ENCODE data around the gene CA10.

Gene CA10

DNA sequence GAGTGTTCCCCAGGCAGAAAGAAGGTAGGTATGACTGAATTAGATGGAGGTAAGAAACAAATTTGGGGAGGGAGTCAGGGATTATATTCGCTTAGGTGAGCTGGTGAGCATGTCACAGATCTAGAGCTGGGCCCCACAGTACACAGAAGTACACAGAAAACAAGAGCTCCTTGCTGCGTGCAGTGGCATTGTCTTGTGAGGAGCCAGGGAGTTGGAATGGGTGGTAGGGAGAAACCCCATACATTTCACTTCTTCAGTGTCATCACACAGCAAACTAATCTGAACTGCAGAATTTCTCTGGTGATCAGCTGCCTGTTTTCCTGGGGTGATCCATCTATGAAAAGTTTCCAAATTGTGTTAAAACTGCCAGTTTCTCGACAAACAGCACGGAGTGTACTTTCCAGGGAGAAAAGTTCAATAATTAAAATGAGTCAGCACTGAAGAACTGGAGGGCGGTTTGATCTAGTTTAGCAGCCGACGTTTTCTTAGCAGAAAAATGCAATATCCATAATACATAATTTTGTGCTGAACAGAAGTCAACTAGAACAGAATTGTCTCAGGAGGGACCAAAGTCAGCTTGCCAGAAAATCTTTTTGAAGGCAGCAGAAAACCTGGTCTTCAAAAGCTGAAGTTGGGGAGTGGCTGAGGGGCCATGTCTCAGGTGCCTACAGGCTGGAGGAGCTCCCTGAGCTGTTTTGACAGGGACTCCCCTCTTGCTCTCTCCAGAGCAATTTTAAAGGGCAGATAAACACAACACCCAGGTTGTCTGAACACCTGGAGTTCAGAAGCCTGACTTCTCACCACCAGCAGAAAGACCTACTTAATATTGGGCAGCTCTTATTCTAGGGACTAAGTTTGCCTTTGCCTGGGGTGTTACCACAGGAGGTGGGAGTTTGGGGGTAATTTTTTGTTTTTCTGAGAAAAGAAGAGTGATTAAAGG is 448.6 kb downstream of the CA10 start:
- DNase-seq, result no peak

DNA sequence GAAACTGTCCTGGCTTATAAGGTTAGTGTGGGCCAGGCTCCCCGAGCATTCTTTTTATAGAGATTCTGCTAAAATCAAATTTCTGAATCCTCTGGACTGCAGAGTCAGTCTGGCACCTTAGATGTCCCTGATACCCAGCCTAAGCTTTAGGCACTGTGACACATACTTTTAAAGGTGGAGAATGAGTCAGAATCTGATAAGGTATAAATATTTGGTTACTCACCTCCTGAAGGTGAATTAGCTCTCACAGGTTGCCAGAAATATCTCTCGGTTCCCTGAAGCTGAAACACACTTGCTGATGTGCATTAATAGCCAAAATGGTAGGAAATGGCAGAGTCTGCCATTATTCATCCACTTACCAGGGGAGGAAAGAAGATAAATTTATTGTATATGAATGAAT is 451.3 kb downstream of the CA10 start:
- no peak for DNase-seq

DNA sequence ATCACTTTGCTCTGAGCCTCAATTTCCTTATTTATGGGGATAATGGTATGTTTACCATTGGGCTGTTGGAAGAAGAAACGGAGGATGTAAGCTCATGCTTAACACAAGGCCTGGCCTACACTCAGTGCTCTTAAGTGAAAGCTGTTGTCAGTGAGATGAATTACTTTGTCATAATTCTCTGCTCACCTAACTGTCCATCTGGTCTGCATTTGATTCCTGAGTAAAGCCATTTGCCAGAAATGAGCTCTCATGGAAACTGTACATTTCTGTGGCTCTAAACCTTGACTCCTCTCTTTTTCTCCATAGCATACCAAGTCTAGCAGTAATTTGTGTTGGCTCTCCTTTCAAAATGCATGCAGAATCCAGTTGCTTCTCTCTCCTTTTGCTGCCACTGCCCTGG is 452.4 kb downstream of the CA10 start:
- no peak for DNase-seq

DNA sequence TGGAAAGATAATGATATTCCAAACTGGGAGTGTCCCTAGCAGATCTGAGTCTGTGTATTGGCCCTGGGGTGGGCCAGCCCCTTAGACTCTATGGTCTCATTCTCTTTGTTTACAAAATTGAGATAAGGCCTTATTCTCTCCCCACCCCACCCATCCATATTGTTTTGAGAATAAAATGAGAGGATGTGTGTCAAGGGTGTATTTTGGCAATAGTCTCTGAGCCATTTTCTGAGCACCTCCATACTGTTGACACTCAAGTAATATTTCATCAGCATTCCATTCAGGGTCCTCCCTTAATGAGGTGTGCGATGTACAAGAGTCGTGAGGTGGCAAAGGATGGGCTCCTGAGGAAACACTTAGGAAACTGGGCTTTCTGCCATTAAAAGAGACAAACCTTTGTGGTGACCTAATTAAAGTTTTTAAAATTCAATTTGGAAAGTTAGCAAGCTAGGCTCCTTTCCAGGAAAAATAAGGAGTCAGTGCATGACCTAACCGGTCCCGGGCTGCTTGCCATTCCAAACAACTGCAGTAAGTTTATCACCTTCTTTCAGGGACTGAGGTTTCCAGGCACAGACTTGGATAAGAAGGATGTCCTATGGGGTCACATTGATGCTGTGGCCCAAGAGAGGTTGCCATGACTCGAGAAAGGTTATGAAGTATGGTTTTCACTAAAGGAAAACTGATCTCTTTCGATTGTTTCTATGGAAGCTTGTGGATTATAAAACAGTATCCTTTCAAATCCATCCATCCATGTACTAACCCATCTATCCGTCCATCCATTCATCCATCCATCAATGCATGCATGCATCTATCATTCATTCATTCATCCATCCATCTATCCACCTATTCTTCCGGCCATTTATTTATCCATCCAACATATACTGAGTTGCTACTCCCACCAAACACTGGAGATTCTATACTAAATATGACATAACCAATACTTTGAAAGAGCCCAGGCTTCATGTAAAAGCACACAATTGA is 454.9 kb downstream of the CA10 start:
- no peak for DNase-seq

DNA sequence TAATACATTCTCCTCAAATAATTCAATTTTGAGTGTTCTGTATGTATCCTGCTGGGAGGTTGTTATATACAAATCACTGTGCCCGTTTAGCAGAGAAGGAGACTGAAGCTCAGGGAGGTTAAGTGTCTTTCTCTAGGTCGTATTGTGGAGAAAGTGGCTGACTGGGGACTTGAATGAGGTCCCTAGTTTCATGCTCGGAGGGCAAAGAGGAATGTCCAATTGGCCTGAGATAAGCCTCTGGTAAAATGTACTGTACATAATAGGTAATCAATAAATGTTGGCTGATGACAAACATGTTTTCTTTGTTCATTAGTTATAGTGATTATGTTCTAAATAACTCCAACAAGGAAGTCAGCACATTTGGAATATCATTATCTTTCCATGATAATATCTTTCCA is 455.6 kb downstream of the CA10 start:
- no peak for DNase-seq

DNA sequence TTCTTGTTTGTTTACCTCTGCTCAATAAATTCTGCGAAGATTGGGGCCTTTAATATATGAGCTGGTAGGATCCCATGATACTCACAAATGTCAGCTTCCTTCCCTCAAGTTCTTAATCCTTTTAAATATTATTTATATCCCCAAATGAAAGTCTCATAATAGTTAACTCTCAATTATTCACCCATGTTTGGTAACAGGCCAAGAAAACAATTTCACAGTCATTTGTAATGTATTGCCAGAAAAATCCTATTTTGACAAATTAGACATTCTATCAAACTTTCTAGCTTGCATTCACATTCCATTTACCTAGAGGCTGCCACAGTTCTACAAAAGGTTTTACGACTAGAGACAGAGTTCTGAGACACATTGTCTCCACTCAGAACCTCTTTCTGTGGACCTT is 457.0 kb downstream of the CA10 start:
- DNase-seq, result no peak

DNA sequence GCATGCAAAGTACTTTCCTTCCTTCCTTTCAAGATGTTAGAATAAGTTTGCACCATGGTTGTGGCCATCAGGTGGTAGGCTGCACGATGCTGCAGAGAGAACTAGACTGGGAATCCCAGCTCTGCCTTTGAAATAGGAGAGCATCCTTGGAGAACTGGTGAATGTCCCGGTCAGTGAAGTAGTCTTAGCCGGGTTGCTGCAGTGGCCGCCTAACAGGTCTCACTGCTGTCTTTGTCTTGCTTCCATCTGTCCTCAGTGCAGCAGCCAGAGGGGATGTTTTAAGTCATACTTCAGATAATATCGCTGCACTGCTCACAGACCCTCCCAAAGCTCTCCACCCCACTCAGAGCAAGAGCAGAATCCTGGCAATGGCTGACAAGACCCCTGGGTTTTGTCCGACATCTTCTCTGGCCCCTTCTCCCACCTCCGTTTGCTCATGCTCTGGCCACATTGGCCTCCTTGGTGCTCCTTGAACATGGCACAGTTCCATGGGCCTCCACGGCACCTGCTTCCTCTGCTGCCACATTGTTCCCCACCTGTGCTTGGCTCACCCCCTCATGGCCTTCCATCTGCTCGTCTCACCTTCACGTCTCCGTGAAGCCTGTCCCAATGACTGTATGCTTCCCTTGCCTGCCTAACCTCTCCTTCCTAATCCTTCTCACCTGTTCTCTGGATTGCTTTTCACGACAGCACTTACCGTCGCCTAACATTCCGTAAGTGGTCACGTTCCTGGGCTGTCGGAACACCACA is 458.3 kb downstream of the CA10 start:
- no peak for DNase-seq

DNA sequence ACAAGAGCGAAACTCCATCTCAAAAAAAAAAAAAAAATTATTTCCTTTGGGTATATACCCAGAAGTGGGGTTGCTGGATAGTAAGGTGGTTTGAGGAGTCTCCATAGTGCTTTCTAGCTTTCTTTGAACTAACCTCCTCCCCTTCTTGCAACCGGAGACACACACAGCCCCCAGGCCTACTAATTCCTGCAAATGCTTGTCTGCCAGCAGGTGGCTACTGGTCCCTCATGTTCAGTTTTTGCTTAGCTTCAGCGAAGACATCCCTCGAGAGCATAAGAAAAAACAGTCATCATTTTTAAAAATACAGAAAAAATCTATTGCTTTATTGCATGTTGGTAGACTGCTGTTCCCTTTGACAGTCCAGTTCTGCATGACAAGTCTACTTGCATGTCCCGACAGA is 459.2 kb downstream of the CA10 start:
- DNase-seq, result no peak

DNA sequence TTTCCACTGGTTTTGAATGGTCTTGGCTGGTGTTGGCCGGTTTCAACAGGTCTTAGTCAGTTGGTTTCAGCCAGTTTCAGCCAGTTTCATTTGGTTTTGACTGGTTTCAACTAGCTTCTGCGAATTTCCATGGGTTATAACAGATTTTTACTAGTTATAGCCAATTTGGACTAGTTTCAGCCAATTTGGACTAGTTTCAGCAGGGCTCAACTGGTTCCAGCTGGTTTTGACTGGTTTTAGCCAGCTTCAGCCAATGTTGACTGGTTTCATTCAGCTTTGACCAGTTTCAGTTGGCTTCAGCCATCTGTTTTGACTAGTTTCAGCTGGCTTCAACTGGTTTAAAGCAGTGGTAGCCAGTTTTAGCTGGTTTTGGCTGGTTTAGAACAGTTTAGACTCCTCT is 465.6 kb downstream of the CA10 start:
- DNase-seq, result no peak

DNA sequence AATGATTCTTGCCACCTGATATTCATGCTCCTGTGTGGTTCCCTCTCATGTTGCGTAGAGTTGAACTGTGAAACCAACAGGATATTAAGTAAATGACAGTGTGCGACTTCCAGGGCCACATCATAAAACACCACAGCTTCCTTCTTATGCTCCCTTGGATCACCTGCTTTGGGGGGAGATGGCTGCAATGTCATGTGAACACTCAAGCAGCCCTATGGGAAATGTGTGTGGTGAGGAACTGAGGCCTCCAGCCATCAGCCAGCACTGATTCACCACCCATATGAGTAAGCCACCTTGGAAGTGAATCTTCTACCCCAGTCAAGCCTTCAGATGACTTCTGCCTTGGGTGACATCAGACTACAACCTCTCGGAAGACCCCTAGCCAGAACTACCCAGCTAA is 470.6 kb downstream of the CA10 start:
- no peak for DNase-seq

DNA sequence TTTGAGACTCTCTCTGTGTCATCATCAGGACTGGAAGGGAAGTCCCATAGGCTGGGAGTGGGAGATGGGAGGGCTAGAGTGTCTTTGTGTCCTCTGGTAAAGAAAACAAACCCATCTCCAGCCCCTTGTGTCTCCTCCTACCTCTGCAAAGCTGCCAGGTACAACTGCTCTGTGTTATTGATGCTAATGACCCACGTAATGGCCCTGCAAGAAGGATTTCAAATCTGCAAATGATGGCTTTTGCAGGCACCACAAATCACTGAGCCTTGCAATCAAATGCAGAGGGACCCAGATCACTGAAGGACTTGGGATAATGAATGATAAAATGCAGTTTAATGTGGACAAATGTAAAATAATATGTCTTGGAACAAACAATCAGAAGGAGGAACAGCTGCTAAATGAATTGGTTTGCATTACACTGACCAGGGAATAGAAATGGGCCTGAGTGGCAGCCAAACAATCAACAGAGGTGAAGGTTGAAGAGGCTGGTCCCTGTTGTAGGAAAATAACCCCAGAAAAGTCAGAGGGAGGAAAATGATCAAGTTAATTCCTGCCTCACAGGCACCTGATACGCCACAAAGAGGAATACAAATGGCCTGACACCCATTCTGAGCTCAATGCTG is 473.1 kb downstream of the CA10 start:
- DNase-seq, result no peak

DNA sequence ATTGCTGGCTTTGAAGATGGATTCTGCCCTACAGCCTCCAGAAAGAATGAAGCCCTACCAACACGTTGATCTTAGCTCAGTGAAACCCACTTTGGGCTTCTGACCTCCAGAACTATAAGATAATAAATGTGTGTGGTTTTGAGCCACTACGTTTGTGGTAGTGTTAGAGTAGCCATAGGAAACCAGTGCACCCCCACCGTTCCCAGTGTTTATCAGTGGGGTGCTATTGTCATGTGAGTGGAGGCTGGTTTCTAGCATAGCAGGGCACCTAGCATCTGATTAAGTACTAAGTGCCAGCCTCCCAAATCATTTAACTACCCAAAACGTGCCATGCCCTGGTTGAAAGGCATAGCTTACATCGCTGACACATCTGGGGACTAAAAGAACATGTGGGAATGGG is 474.3 kb downstream of the CA10 start:
- no peak for DNase-seq

DNA sequence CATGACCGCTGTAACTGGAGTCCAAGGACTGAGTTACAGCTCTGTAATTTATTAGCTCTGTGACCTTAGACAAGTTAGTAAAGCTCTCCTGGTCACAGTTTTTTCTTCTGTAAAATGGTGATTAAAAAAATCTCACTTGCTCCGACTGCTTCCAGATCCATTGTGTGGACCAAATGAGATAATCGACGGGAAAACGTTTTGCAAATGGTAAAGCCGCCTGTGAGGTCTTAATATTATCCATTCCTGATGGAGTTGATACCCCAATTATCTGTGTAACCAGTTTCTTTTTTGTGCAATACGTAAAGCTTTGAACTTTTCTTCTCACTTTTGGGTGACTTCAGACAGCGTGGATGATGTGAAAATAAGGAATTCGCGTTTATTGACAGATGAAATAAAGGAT is 475.2 kb downstream of the CA10 start:
- DNase-seq, result no peak

DNA sequence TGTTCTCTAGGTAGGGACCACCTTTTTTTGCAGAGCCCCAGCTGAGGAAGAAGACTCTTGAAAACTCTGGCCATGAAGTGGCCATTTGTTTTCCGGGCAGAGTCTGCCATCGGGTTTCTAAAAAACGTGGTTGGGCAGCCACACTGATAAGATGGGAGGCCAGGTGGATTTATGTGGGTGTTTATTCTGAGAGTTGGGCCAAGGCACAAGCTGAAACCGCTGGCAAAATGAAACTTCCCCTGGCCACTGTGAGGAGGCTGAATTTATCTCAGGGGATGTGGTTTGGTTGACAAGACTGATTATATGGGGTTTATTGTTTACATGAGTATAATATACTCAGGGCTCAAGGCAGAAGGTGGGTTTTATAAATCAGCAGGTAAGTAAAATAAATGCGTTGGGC is 476.4 kb downstream of the CA10 start:
- no peak for DNase-seq

DNA sequence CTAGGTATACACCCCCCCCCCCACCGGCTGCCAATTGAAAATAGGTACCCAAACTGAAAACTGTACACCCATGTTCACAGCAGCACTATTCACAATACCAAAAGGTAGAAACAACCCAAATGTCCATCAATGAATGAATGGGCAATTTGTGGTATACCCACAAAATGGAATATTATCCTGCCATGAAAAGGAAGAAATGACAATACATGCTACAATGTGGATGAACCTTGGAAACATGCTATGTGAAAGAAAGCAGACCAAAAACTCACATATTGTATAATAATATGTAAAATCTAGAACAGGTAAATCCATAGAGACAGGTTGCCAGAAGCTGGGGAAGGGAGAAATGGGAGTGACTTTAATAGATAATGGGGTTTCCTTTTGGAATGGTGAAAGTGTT is 480.6 kb downstream of the CA10 start:
- DNase-seq, result no peak

DNA sequence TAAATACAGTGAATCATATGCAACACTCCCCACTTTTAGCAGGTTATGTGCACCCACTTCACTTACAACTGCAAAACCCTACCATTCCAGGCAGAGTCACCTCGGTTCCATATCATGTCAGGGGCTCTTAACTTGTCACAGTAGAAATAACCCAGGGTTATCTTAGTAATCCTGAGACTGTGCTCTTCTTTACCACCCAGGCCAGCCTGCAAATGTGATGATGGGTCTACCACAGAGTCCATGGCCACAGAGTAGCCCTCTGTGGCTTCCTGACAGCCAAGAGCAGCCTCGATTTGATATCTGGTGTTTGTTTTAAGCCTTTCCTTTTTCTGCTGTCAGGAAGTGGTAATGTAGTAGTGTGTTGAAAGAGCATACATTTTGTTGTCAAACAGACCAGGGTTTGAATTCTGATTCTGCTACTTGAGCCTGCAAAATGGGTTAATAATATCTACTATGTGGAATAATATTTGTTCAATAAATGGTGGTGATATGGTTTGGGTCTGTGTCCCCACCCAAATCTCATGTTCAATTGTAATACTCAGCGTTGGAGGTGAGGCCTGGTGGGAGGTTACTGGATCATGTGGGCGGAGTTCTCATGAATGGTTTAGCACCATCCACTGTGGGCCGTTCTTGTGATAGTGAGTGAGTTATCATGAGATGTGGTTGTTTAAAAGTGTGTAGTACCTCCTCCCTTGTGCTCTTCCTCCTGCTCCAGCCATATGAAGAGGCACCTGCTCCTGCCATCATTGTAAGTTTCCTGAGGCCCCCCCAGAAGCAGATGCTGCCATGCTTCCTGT is 481.6 kb downstream of the CA10 start:
- DNase-seq, result no peak

DNA sequence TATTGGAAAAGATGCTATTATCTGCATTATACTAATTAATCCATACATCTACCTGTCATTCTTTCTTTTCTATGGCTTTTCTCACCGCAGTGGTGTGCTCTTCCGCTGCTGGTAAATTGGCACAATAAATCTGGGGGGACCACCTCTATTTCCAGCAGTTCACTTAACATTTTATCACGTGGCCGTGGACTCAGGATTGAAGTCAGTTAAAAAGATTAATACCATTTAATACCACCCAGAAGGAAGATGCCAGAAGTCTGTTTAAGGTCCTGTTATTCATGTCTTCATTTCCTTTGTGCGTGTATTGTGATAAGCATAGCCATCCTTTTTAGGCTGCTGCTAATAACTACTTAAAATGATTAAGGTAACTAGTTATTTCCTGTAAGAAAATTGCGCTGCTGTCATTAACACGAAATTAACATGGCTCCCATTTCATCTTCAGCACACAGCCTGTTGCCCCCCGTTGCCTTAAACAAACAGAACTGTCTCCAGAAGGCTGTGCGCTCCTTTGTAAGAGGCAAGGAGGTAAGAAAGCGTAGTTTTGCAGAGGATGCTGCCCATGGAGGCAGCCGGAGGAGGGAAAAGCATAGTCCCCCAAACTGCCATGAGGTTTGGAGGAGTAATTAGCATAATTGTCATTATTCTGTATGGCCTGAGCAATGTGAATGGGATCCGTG is 483.8 kb downstream of the CA10 start:
- DNase-seq, result no peak

DNA sequence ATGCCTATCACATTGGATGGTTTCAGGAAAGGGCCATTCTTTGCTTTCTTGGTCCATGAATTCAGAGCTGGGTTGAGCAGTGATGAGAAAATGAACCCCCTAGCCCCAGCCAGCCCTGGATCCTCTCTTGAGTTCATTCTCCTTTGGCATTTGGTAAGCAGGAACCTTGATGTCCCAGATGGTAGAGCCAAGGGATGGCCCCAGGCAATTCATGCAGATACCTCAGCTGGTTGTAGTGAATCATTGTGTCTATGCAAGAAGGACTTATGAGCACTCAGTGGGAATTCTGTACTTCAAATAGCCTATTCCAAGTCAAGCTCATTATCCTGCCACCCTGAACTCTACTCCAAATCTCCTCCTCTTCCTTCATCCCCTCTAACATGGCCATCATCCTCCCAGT is 485.4 kb downstream of the CA10 start:
- DNase-seq, result no peak

DNA sequence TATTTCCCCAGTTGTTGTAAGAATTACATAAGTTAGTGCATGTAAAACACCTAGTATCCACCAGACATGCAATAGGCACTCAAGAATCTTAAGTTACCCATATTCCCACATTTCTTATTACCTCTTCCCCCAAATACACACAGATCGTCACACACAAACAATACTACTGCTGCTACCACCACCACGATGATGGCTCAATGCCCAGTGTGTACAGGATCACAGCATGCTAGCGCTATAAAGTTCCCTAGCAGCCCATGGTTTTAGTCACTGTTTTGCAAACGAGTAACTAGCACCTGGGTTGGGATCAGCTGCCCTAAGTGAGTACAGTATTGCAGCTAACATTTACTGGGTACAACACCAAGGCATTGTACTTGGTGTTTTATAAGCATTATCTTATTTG is 486.4 kb downstream of the CA10 start:
- no peak for DNase-seq

DNA sequence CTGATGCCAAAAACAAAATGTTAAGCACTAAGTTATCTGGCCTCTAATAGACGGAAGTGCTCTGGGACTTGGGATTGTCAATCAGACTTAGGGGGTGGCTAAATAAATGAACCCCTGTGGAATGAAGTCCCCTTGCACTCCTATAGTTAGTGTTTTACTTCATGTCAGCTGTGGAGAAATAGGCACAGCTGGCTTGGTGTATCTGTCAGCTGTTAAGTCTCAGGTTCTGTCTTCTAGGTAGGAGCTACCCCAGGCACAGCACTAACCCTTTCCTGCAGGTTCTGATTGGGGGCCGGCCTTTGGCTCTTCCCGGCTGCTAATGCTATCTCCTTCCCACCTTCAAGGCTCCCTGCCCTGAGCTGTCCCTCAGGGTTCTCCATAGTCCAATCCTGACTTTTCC is 487.6 kb downstream of the CA10 start:
- no peak for DNase-seq

DNA sequence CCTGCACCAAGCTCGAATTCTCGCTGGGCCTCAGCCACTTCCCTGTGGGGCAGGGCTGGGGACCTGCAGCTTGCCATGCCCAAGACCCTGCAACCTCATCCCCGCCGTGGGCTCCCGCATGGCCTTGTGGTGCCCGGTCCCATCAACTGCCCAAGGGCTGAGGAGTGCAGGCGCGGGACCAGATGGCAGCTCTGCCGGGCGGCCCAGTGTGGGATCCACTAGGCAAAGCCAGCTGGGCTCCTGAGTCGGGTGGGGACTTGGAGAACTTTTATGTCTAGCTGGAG is 489.6 kb downstream of the CA10 start:
- no peak for DNase-seq
